HG02973 (cell line): ENCODE measurements around the gene ARR3.
"Not testable (repeated sequence)": the region's sequence is repeated elsewhere in the genome, so short reads cannot be mapped to it uniquely, and the experiment has no call there.

Source experiments
- ATAC-seq: cut with Tn5 transposase; IDR thresholded peaks from one replicate; pipeline ENCODE4 v1.9.1; 2021; ENCODE audit warnings: moderate library complexity; ENCODE audit not compliant: unreplicated experiment

ARR3 gene

GRCh38 chrX:70268034-70268433 lies at the start of gene ARR3:
Gene ARR3 (plus strand): TSS chrX:70268334. CDS start chrX:70269386, 1,052 bp downstream.
- no peak for ATAC-seq

- ATAC-seq, result no peak
Measured at GRCh38 chrX:70219938-70220764, 48.0 kb upstream of the ARR3 start.

GRCh38 chrX:70226048-70226447 lies 42.1 kb upstream of the ARR3 start:
- no peak for ATAC-seq

- ATAC-seq, result no peak
Measured at GRCh38 chrX:70226687-70227086, 41.4 kb upstream of the ARR3 start.

- no peak for ATAC-seq
Measured at GRCh38 chrX:70231666-70232065, 36.5 kb upstream of the ARR3 start.

GRCh38 chrX:70234355-70234754 lies 33.8 kb upstream of the ARR3 start, which contains the start of gene AWAT1:
Gene AWAT1 (plus strand): TSS chrX:70234655. CDS start chrX:70234696, 41 bp downstream.
- ATAC-seq, result no peak

GRCh38 chrX:70240751-70241150 lies 27.4 kb upstream of the ARR3 start:
- ATAC-seq, result no peak

GRCh38 chrX:70241501-70241900 lies 26.6 kb upstream of the ARR3 start:
- no peak for ATAC-seq

- ATAC-seq, result not testable (repeated sequence)
Measured at GRCh38 chrX:70243601-70244000, 24.5 kb upstream of the ARR3 start.

GRCh38 chrX:70244881-70245280 lies 23.3 kb upstream of the ARR3 start:
- no peak for ATAC-seq

GRCh38 chrX:70247252-70247651 lies 20.9 kb upstream of the ARR3 start:
- ATAC-seq, result no peak

GRCh38 chrX:70252491-70252890 lies 15.6 kb upstream of the ARR3 start:
- ATAC-seq, result no peak

GRCh38 chrX:70253377-70254062 lies 14.6 kb upstream of the ARR3 start:
- no peak for ATAC-seq

- no peak for ATAC-seq
Measured at GRCh38 chrX:70254063-70254400, 14.1 kb upstream of the ARR3 start.

GRCh38 chrX:70254909-70255308 lies 13.2 kb upstream of the ARR3 start:
- no peak for ATAC-seq

GRCh38 chrX:70255452-70255851 lies 12.7 kb upstream of the ARR3 start:
- no peak for ATAC-seq

- no peak for ATAC-seq
Measured at GRCh38 chrX:70257423-70258288, 10.5 kb upstream of the ARR3 start.

GRCh38 chrX:70260104-70260503 lies 8.0 kb upstream of the ARR3 start, which contains the start of gene P2RY4:
Gene P2RY4 (minus strand): TSS chrX:70260204. CDS start chrX:70259624, 580 bp downstream.
- no peak for ATAC-seq

- ATAC-seq, result no peak
Measured at GRCh38 chrX:70262952-70263567, 5.1 kb upstream of the ARR3 start.

GRCh38 chrX:70264784-70265183 lies 3.4 kb upstream of the ARR3 start:
- ATAC-seq, result no peak

- ATAC-seq, result not testable (repeated sequence)
Measured at GRCh38 chrX:70274029-70274428, 5.9 kb downstream of the ARR3 start.
